CD14-positive monocyte (primary cell): Measurements from ENCODE around the gene EFCAB5. TPM values are rescaled to one million over a fixed set of nuclear protein-coding genes. Genes with fewer than 3 reads are reported as not detected.

ENCODE experiments used
- DNase-seq, 3 donors: peaks; one replicate each; pipeline ENCODE4 v3.0.0-alpha.2; 2011 to 2022
- H2AFZ ChIP-seq: 2 replicates; pipeline ENCODE4 v1.6.0; 2012; ENCODE audit warnings: mild to moderate bottlenecking, low read depth, low read length, inconsistent platforms; ENCODE audit not compliant: insufficient read depth, poor library complexity, severe bottlenecking
- H3K27ac ChIP-seq, 2 donors: 1 replicate in 1 of 2; 2 replicates in 1 of 2; pipeline ENCODE4 v1.5.1; 2012 to 2013; ENCODE audit warnings: low read length in 2 of 2, control low read depth in 1 of 2, inconsistent platforms in 1 of 2, low read depth in 1 of 2, mild to moderate bottlenecking in 1 of 2
- H3K27me3 ChIP-seq, 2 donors: one replicate each; pipeline versions ENCODE4 v1.6.0 to v1.6.1; 2011 to 2013; ENCODE audit warnings: low read length in 2 of 2; ENCODE audit not compliant: control insufficient read depth in 2 of 2, insufficient read depth in 2 of 2
- H3K36me3 ChIP-seq, 2 donors: replicated peaks in 1 of 2; 1 replicate in 1 of 2; 2 replicates in 1 of 2; pipeline versions ENCODE4 v1.5.1 to v1.6.1; 2012 to 2013; ENCODE audit warnings: low read length in 2 of 2, control low read depth in 1 of 2, inconsistent platforms in 1 of 2, mild to moderate bottlenecking in 1 of 2; ENCODE audit not compliant: insufficient read depth in 2 of 2, control insufficient read depth in 1 of 2
- H3K4me1 ChIP-seq, 2 donors: 1 replicate in 1 of 2; 2 replicates in 1 of 2; pipeline versions ENCODE4 v1.5.1 to v1.6.1; 2012 to 2013; ENCODE audit warnings: low read length in 2 of 2, control low read depth in 1 of 2, inconsistent platforms in 1 of 2, mild to moderate bottlenecking in 1 of 2, moderate library complexity in 1 of 2; ENCODE audit not compliant: insufficient read depth in 2 of 2, control insufficient read depth in 1 of 2
- H3K4me2 ChIP-seq: replicated peaks from 2 replicates; pipeline ENCODE3; 2012; ENCODE audit warnings: low read length, moderate library complexity, mild to moderate bottlenecking; ENCODE audit not compliant: poor library complexity, severe bottlenecking; ENCODE audit errors: extremely low read depth
- H3K4me3 ChIP-seq, 3 experiments: fragments of 200-600 bp in 1 of 3; sonication (generic) in 1 of 3; replicated peaks in 1 of 3; 1 replicate in 2 of 3; 2 replicates in 1 of 3; pipeline ENCODE4 v1.5.1; 2011 to 2013; ENCODE audit warnings: low read length in 3 of 3, mild to moderate bottlenecking in 3 of 3, control low read depth in 2 of 3, low read depth in 2 of 3, inconsistent platforms in 1 of 3, moderate library complexity in 1 of 3
- H3K79me2 ChIP-seq: 2 replicates; pipeline ENCODE4 v1.6.0; 2012; ENCODE audit warnings: mild to moderate bottlenecking, control low read depth, inconsistent platforms, low read length, moderate library complexity; ENCODE audit not compliant: insufficient read depth
- H3K9ac ChIP-seq: 2 replicates; pipeline ENCODE4 v1.6.0; 2017; ENCODE audit warnings: low read length, mild to moderate bottlenecking; ENCODE audit not compliant: insufficient read depth, poor library complexity, severe bottlenecking
- H3K9me3 ChIP-seq, 2 donors: replicated peaks in 1 of 2; 1 replicate in 1 of 2; 2 replicates in 1 of 2; pipeline versions ENCODE4 v1.5.1 to v1.6.1; 2012 to 2013; ENCODE audit warnings: low read length in 2 of 2, control low read depth in 1 of 2; ENCODE audit not compliant: control insufficient read depth in 1 of 2, insufficient read depth in 1 of 2
- H4K20me1 ChIP-seq: 2 replicates; pipeline ENCODE4 v1.6.0; 2012; ENCODE audit warnings: mild to moderate bottlenecking, low read length, control low read depth, moderate library complexity; ENCODE audit not compliant: insufficient read depth
- H3K27ac Mint-ChIP-seq, 7 donors: one replicate each; pipeline ENCODE4 v1.8.0; 2020; ENCODE audit warnings: mild to moderate bottlenecking in 7 of 7, mixed read lengths in 7 of 7, moderate library complexity in 6 of 7, inconsistent platforms in 2 of 7
- H3K27me3 Mint-ChIP-seq, 3 donors: one replicate each; pipeline ENCODE4 v1.8.0; 2021 to 2022; ENCODE audit warnings: low read depth in 3 of 3, mild to moderate bottlenecking in 3 of 3, mixed read lengths in 3 of 3, moderate library complexity in 3 of 3, inconsistent platforms in 1 of 3
- H3K36me3 Mint-ChIP-seq, 2 donors: one replicate each; pipeline ENCODE4 v1.8.0; 2020; ENCODE audit warnings: mixed read lengths in 2 of 2, inconsistent platforms in 1 of 2, mild to moderate bottlenecking in 1 of 2
- H3K4me1 Mint-ChIP-seq: one replicate; pipeline ENCODE4 v1.8.0; 2020; ENCODE audit warnings: mild to moderate bottlenecking, mixed read lengths
- H3K4me3 Mint-ChIP-seq, 2 donors: one replicate each; pipeline ENCODE4 v1.8.0; 2020; ENCODE audit warnings: mild to moderate bottlenecking in 2 of 2, mixed read lengths in 2 of 2, moderate library complexity in 1 of 2
- H3K9me3 Mint-ChIP-seq, 7 donors: one replicate each; pipeline ENCODE4 v1.8.0; 2020 to 2022; ENCODE audit warnings: mixed read lengths in 7 of 7, mild to moderate bottlenecking in 6 of 7, moderate library complexity in 6 of 7, inconsistent platforms in 2 of 7
- CTCF ChIP-seq: fragments of 200-600 bp; IDR thresholded peaks from one replicate; pipeline ENCODE4 v1.8.0; 2022; ENCODE audit warnings: antibody characterized with exemption, mild to moderate bottlenecking
- WGBS: methylation state at CpG from one replicate; pipeline ENCODE4 v1.1.5; 2013; ENCODE audit warnings: missing lambda C conversion rate; ENCODE audit not compliant: insufficient coverage; 5-methylcytosine and 5-hydroxymethylcytosine counted together
- intact Hi-C, 2 donors: fragments of 100-400 bp; cut with micrococcal nuclease; formaldehyde crosslinking; loops; one replicate each; pipeline versions ENCODE4 v1.15.0 to v1.15.1; 2023
- polyA plus RNA-seq, 3 donors: library from polyadenylated mRNA; depleted of rRNA in 1 of 3; unstranded in 2 of 3; stranded (reverse) in 1 of 3; fragments of 300-500 nt in 2 of 3; fragments of >200 nt in 1 of 3; fragmentation: Illumina TruSeq in 2 of 3; gene quantifications; 1 replicate in 2 of 3; 2 replicates in 1 of 3; pipeline ENCODE4 v1.2.3, GENCODE V29; 2012 to 2021

The EFCAB5 gene
- polyA plus RNA-seq, 3 donors = 0.04 TPM; not detected in 2

DNA sequence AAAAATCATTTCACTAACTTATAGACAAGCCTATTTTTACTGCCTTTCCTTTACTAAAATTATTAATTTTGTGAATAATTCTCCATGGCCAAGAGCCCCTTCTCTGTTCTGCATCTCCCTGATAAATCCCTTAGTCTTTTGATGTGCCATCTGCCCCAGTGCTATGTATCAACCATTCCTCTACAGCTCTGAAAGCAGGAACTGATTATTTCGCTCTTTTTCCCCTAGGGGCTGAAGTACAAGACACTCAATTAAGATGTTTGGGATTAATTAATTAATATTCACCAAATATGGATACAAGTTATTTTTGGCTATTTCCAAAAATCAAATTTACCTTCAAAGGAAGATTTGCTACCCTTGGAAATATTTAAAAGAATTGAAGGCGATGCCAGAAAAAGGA, 38.0 kb upstream of the EFCAB5 start:
- H3K27ac ChIP-seq = no peak overlapping the region
- H3K4me1 Mint-ChIP-seq = peaks cover 7% of the 10 kb centered on the region
- H3K27ac Mint-ChIP-seq = peak overlapping the region in 1 of 7 donors; percentile 83

GRCh38 chr17:29905086-29905878, 36.2 kb upstream of the EFCAB5 start:
- intact Hi-C loops = no loop called here
- Histone ChIP-seq H3K9me3 (peaks cover 0 to 10% of the 10 kb centered on the region in 2 donors), H3K9ac (no peak overlapping the region), H4K20me1 (peaks cover 20% of the 10 kb centered on the region), H3K36me3 (no peaks in the 10 kb centered on the region), H3K4me1 (no peaks in the 10 kb centered on the region), H2AFZ (no peak overlapping the region), H3K4me2 (no peak overlapping the region), H3K27ac (no peak overlapping the region), H3K4me3 (no peak overlapping the region), H3K27me3 (no peaks in the 10 kb centered on the region), H3K79me2 (peaks cover 77% of the 10 kb centered on the region)
- Mint-ChIP-seq H3K27ac (no peak overlapping the region), H3K4me1 (peaks cover 7% of the 10 kb centered on the region), H3K4me3 (no peak overlapping the region), H3K9me3 (peaks cover 5 to 18% (median 8%) of the 10 kb centered on the region in 7 donors), H3K27me3 (no peaks in the 10 kb centered on the region), H3K36me3 (peaks cover 5 to 16% of the 10 kb centered on the region in 2 donors)
- TF ChIP-seq CTCF = no peak
- 100% methylated on average over 3 of the region's 3 CpGs for WGBS
- no peak for DNase-seq

More for the DNA sequence above, 38.0 kb upstream of the EFCAB5 start:
- no peak overlapping the region for H3K4me3 ChIP-seq
- no peak overlapping the region for H3K4me2 ChIP-seq
- no CpG with 5 or more reads among the region's 2 CpGs for WGBS
- H3K27me3 Mint-ChIP-seq = no peaks in the 10 kb centered on the region
- H3K27me3 ChIP-seq = no peaks in the 10 kb centered on the region
- H3K4me3 Mint-ChIP-seq = no peak overlapping the region
- no peak for DNase-seq
- H3K79me2 ChIP-seq = peaks cover 63% of the 10 kb centered on the region
- peaks cover 20% of the 10 kb centered on the region for H4K20me1 ChIP-seq
- H3K9ac ChIP-seq = no peak overlapping the region
- H3K36me3 Mint-ChIP-seq = peaks cover 5 to 16% of the 10 kb centered on the region in 2 donors
- no peak overlapping the region for H2AFZ ChIP-seq
- H3K9me3 Mint-ChIP-seq = peaks cover 5 to 18% (median 8%) of the 10 kb centered on the region in 7 donors
- peaks cover 0 to 10% of the 10 kb centered on the region in 2 donors for H3K9me3 ChIP-seq
- no peak for TF ChIP-seq CTCF
- H3K4me1 ChIP-seq = no peaks in the 10 kb centered on the region
- H3K36me3 ChIP-seq = no peaks in the 10 kb centered on the region
- intact Hi-C loops = no loop called here
